ENCODE measurements around the gene FOXO6. TPM values are rescaled to one million over a fixed set of nuclear protein-coding genes. Genes with fewer than 3 reads are reported as not detected.

Gene FOXO6
- total and polyA plus RNA-seq, 2 donors (not counting 1 experiment from before 2014, with no cell fraction given), result 0.06 to 0.15 TPM

DNA sequence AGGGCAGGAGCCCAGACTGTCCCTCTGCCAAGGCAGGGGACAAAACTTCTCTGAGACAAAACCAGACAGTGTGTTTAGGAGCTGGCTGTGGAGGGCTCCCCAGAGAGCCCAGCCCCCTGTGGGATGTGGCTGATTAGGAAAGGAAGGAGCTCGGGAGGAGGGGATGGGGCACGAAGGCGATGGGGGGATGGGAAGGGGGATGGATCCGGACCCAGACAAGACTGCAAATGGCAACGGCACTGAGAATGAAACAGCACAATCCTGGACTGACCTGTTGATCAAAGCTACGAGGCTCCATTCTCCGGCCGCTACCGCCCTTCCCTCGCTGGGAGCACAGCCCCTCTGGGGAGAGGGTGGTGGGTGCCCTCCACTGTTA lies 33.1 kb downstream of the FOXO6 start:
- Mint-ChIP-seq H3K9me3 (ENCODE audit: insufficient read depth) (no peaks in the 10 kb centered on the region), H3K4me3 (no peak overlapping the region), H3K27me3 (peaks cover 29% of the 10 kb centered on the region), H3K27ac (no peak overlapping the region), H3K4me1 (no peaks in the 10 kb centered on the region)
- Histone ChIP-seq H3K27ac (ENCODE audit: low read length in 2 of 2) (no peak overlapping the region), H3K4me3 (ENCODE audit: control extremely low read depth in 1 of 5, extremely low read depth in 1 of 5, insufficient read depth in 1 of 5, low read depth in 2 of 5, low read length in 4 of 5) (no peak overlapping the region), H4K20me1 (ENCODE audit: control insufficient read depth, insufficient read depth, low read length, poor library complexity, severe bottlenecking) (no peaks in the 10 kb centered on the region), H3K4me2 (replicated peaks; ENCODE audit: low read depth, low read length, poor library complexity, severe bottlenecking) (no peak overlapping the region), H3K4me1 (ENCODE audit: control insufficient read depth in 2 of 2, insufficient read depth in 2 of 2, low read length in 2 of 2) (peaks cover 0 to 7% of the 10 kb centered on the region in 2 donors), H3K27me3 (replicated peaks in 1 of 4; ENCODE audit: control extremely low read depth in 1 of 4, control insufficient read depth in 3 of 4, insufficient read depth in 4 of 4, low read length in 3 of 4) (peaks cover 0 to 13% (median 1%) of the 10 kb centered on the region in 4 experiments), H3K9ac (ENCODE audit: low read length) (no peak overlapping the region), H2AFZ (ENCODE audit: insufficient read depth, low read depth, low read length, poor library complexity, severe bottlenecking) (no peak overlapping the region), H3K9me3 (ENCODE audit: control extremely low read depth in 1 of 3, control insufficient read depth in 2 of 3, insufficient read depth in 1 of 3, low read length in 2 of 3) (peaks cover 0 to 6% (median 0%) of the 10 kb centered on the region in 3 donors), H3K79me2 (ENCODE audit: control insufficient read depth, insufficient read depth, low read length) (no peaks in the 10 kb centered on the region), H3K36me3 (replicated peaks in 1 of 2; ENCODE audit: control extremely low read depth in 1 of 2, control insufficient read depth in 1 of 2, extremely low read depth in 1 of 2, insufficient read depth in 2 of 2, low read length in 1 of 2) (no peaks in the 10 kb centered on the region)
- ChIA-PET CTCF (no interaction called here), POLR2A (no interaction called here)
- TF ChIP-seq EZH2 (IDR thresholded peaks at IDR 0.05; ENCODE audit: borderline replicate concordance, insufficient read depth, low read depth, low read length, poor library complexity, severe bottlenecking), result no peak
- TF ChIP-seq, protein P1, sequence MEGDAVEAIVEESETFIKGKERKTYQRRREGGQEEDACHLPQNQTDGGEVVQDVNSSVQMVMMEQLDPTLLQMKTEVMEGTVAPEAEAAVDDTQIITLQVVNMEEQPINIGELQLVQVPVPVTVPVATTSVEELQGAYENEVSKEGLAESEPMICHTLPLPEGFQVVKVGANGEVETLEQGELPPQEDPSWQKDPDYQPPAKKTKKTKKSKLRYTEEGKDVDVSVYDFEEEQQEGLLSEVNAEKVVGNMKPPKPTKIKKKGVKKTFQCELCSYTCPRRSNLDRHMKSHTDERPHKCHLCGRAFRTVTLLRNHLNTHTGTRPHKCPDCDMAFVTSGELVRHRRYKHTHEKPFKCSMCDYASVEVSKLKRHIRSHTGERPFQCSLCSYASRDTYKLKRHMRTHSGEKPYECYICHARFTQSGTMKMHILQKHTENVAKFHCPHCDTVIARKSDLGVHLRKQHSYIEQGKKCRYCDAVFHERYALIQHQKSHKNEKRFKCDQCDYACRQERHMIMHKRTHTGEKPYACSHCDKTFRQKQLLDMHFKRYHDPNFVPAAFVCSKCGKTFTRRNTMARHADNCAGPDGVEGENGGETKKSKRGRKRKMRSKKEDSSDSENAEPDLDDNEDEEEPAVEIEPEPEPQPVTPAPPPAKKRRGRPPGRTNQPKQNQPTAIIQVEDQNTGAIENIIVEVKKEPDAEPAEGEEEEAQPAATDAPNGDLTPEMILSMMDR (IDR thresholded peaks at IDR 0.05), result no peak
- ATAC-seq (ENCODE audit: low read depth), result no peak
- intact Hi-C loops (cut with micrococcal nuclease), result no loop called here
- no peak for DNase-seq
- WGBS (ENCODE audit: insufficient coverage), result 74% methylated on average over 6 of the region's 10 CpGs

DNA sequence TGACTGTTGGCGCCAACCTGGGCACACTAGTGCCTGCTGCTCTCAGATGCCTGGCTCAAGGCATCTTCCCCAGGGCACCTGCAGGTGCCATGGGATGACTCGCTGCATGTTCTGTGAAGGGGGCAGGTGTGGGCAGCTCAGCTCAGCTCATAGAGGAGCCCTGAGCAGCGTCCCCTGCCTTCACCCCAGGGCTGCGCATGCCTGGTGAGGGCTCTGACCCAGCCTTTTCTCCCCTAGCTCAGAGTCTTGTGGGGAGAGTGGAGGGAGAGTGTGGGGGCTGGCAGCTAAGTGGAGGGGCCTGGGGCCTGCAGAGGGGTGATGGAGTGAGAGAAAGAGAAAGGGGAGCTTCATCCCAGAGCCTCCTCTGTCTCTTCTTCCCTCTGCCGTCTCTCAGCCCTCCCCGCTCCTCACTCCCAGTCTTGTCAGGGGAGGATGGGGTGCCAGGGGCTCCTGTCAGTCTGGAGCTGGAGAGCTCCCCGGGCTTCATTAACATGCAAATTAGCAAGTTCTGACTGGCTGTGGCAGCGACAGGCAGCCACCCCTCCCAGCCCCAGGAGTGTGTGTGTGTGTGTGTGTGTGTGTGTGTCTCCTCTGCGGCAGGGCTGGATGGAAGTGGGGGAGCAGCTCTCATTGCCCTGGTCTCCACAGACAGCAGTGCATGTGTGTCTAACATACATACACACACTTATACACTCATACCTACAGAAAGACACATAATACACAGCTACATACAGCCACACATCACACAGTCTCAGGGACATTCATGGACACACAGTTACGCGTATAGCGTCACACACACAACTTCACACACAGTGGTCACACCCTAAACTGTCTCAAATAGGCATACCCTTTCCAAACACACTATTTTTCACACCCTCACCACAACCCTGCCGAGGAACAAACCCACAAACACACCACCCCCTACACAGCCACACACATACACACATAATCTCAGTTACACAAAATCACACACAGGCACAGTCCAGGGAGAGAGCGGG lies 34.0 kb downstream of the FOXO6 start:
- Histone ChIP-seq H4K20me1 (ENCODE audit: control insufficient read depth, insufficient read depth, low read length, poor library complexity, severe bottlenecking) (no peaks in the 10 kb centered on the region), H3K4me3 (ENCODE audit: control extremely low read depth in 1 of 5, extremely low read depth in 1 of 5, insufficient read depth in 1 of 5, low read depth in 2 of 5, low read length in 4 of 5) (no peak overlapping the region), H2AFZ (ENCODE audit: insufficient read depth, low read depth, low read length, poor library complexity, severe bottlenecking) (no peak overlapping the region), H3K27me3 (replicated peaks in 1 of 4; ENCODE audit: control extremely low read depth in 1 of 4, control insufficient read depth in 3 of 4, insufficient read depth in 4 of 4, low read length in 3 of 4) (peaks cover 0 to 13% (median 1%) of the 10 kb centered on the region in 4 experiments), H3K79me2 (ENCODE audit: control insufficient read depth, insufficient read depth, low read length) (no peaks in the 10 kb centered on the region), H3K27ac (ENCODE audit: low read length in 2 of 2) (no peak overlapping the region), H3K9ac (ENCODE audit: low read length) (no peak overlapping the region), H3K4me2 (replicated peaks; ENCODE audit: low read depth, low read length, poor library complexity, severe bottlenecking) (no peak overlapping the region), H3K36me3 (replicated peaks in 1 of 2; ENCODE audit: control extremely low read depth in 1 of 2, control insufficient read depth in 1 of 2, extremely low read depth in 1 of 2, insufficient read depth in 2 of 2, low read length in 1 of 2) (no peaks in the 10 kb centered on the region), H3K4me1 (ENCODE audit: control insufficient read depth in 2 of 2, insufficient read depth in 2 of 2, low read length in 2 of 2) (peaks cover 0 to 7% of the 10 kb centered on the region in 2 donors), H3K9me3 (ENCODE audit: control extremely low read depth in 1 of 3, control insufficient read depth in 2 of 3, insufficient read depth in 1 of 3, low read length in 2 of 3) (peaks cover 0 to 9% (median 2%) of the 10 kb centered on the region in 3 donors)
- ChIA-PET CTCF (interaction anchor here (1.3 kb wide), 1 partner anchor 23 kb away, joined by 4 read pairs; no protein-coding TSS in a partner anchor), POLR2A (no interaction called here)
- WGBS (ENCODE audit: insufficient coverage), result 75% methylated on average over 7 of the region's 14 CpGs
- no peaks in the 10 kb centered on the region for H3K4me1 Mint-ChIP-seq
- intact Hi-C loops (cut with micrococcal nuclease), result no loop called here
- ATAC-seq (ENCODE audit: low read depth) (no peak), DNase-seq (no peak)
- TF ChIP-seq, protein P1 (IDR thresholded peaks at IDR 0.05), result no peak
- TF ChIP-seq EZH2 (IDR thresholded peaks at IDR 0.05; ENCODE audit: borderline replicate concordance, insufficient read depth, low read depth, low read length, poor library complexity, severe bottlenecking), result no peak
- H3K27me3 Mint-ChIP-seq, result peaks cover 29% of the 10 kb centered on the region
- H3K27ac Mint-ChIP-seq, result no peak overlapping the region
- H3K4me3 Mint-ChIP-seq, result no peak overlapping the region
- peaks cover 3% of the 10 kb centered on the region for H3K9me3 Mint-ChIP-seq (ENCODE audit: insufficient read depth)

Data from B cell (primary cell).